Measurements from ENCODE around the gene LDLRAD3.

Gene LDLRAD3

GRCh38 chr11:36213393-36213840 lies 269.6 kb downstream of the LDLRAD3 start:
- no peak for DNase-seq (ENCODE audit: low read depth)

- no peak for DNase-seq (ENCODE audit: low read depth)
Measured at GRCh38 chr11:36214480-36214879, 270.6 kb downstream of the LDLRAD3 start.

- DNase-seq (ENCODE audit: low read depth): no peak
Measured at GRCh38 chr11:36214976-36215692, 271.3 kb downstream of the LDLRAD3 start.

- no peak for DNase-seq (ENCODE audit: low read depth)
Measured at GRCh38 chr11:36215693-36216060, 271.8 kb downstream of the LDLRAD3 start.

- DNase-seq (ENCODE audit: low read depth): no peak
Measured at GRCh38 chr11:36216061-36216615, 272.3 kb downstream of the LDLRAD3 start.

- no peak for DNase-seq (ENCODE audit: low read depth)
Measured at GRCh38 chr11:36218283-36218921, 274.5 kb downstream of the LDLRAD3 start.

- DNase-seq (ENCODE audit: low read depth): no peak
Measured at GRCh38 chr11:36219996-36220395, 276.1 kb downstream of the LDLRAD3 start.

GRCh38 chr11:36222831-36223635 lies 279.2 kb downstream of the LDLRAD3 start:
- DNase-seq (ENCODE audit: low read depth): no peak

GRCh38 chr11:36224209-36224882 lies 280.5 kb downstream of the LDLRAD3 start:
- no peak for DNase-seq (ENCODE audit: low read depth)

GRCh38 chr11:36227044-36227443 lies 283.2 kb downstream of the LDLRAD3 start:
- DNase-seq (ENCODE audit: low read depth): no peak

GRCh38 chr11:36228689-36229088 lies 284.8 kb downstream of the LDLRAD3 start:
- no peak for DNase-seq (ENCODE audit: low read depth)

- no peak for DNase-seq (ENCODE audit: low read depth)
Measured at GRCh38 chr11:36229091-36229705, 285.3 kb downstream of the LDLRAD3 start.

- DNase-seq (ENCODE audit: low read depth): no peak
Measured at GRCh38 chr11:36230779-36231699, 287.2 kb downstream of the LDLRAD3 start.

GRCh38 chr11:36233204-36233603 lies 289.3 kb downstream of the LDLRAD3 start:
- DNase-seq (ENCODE audit: low read depth): no peak

- no peak for DNase-seq (ENCODE audit: low read depth)
Measured at GRCh38 chr11:36234825-36235224, 291.0 kb downstream of the LDLRAD3 start.

- DNase-seq (ENCODE audit: low read depth): no peak
Measured at GRCh38 chr11:36235750-36236149, 291.9 kb downstream of the LDLRAD3 start.

GRCh38 chr11:36237391-36237790 lies 293.5 kb downstream of the LDLRAD3 start:
- no peak for DNase-seq (ENCODE audit: low read depth)

GRCh38 chr11:36238036-36238631 lies 294.3 kb downstream of the LDLRAD3 start:
- no peak for DNase-seq (ENCODE audit: low read depth)

- DNase-seq (ENCODE audit: low read depth): no peak
Measured at GRCh38 chr11:36238881-36239280, 295.0 kb downstream of the LDLRAD3 start.

GRCh38 chr11:36239636-36240035 lies 295.8 kb downstream of the LDLRAD3 start:
- DNase-seq (ENCODE audit: low read depth): no peak

All from activated T-cell treated with anti-CD3 and anti-CD28 coated beads for 1 hour (primary cell).